GM12873 (cell line): ENCODE data around the gene MMP2.
A peak's percentile ranks its signal among the peaks of the same experiment; 100 is the strongest.

Experiments
- TF ChIP-seq, protein P1 (sequence below): IDR thresholded peaks from 2 replicates; pipeline ENCODE4 v1.5.1; 2012; ENCODE audit warnings: low read depth, mild to moderate bottlenecking, moderate library complexity, low read length, control low read depth; ENCODE audit not compliant: insufficient read depth; ENCODE audit errors: missing control alignments

The MMP2 gene

DNA sequence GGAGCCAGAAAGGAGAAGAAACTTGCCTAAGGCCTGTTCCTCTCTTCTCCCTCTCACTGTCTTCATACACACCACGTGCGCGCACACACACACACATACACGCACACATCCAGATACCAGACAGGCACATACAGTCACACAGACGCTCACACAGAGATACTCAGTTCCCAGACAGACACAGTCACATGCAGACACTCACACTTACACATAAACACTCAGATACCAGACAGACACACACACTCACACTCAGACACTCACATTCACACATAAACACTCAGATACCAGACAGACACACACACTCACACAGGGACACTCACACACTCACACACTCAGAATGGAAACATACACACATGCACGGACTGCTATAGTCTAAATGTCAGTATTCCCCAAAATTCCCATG lies 24.1 kb upstream of the MMP2 start:
- TF ChIP-seq, protein P1, sequence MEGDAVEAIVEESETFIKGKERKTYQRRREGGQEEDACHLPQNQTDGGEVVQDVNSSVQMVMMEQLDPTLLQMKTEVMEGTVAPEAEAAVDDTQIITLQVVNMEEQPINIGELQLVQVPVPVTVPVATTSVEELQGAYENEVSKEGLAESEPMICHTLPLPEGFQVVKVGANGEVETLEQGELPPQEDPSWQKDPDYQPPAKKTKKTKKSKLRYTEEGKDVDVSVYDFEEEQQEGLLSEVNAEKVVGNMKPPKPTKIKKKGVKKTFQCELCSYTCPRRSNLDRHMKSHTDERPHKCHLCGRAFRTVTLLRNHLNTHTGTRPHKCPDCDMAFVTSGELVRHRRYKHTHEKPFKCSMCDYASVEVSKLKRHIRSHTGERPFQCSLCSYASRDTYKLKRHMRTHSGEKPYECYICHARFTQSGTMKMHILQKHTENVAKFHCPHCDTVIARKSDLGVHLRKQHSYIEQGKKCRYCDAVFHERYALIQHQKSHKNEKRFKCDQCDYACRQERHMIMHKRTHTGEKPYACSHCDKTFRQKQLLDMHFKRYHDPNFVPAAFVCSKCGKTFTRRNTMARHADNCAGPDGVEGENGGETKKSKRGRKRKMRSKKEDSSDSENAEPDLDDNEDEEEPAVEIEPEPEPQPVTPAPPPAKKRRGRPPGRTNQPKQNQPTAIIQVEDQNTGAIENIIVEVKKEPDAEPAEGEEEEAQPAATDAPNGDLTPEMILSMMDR, result no peak

- TF ChIP-seq, protein P1, result no peak
Measured at GRCh38 chr16:55462241-55462640, 16.8 kb upstream of the MMP2 start.

DNA sequence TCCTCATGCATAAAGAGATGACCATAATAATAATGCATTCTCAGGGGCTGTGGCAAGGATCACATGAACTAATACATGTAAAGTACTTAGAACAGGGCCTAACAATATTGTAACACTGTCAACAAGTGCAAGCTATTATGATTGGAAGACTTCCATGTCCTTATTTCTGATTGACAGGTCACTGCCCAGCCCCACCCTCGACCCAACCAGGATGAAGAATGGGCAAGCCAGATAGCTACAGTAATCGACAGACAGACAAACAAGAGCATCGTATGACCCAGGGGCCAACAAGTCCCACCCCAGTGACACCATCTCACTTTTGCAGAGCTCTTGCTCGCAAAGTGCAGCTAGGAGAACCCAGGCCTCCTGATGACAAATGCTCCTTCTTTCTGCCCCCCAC lies 14.6 kb upstream of the MMP2 start:
- TF ChIP-seq, protein P1, result no peak

- TF ChIP-seq, protein P1, result peak; percentile 99
Measured at GRCh38 chr16:55465077-55465896, 13.7 kb upstream of the MMP2 start.

- TF ChIP-seq, protein P1, result no peak
Measured at GRCh38 chr16:55466209-55466608, 12.8 kb upstream of the MMP2 start.

GRCh38 chr16:55467898-55468297 lies 11.1 kb upstream of the MMP2 start:
- TF ChIP-seq, protein P1, result no peak

DNA sequence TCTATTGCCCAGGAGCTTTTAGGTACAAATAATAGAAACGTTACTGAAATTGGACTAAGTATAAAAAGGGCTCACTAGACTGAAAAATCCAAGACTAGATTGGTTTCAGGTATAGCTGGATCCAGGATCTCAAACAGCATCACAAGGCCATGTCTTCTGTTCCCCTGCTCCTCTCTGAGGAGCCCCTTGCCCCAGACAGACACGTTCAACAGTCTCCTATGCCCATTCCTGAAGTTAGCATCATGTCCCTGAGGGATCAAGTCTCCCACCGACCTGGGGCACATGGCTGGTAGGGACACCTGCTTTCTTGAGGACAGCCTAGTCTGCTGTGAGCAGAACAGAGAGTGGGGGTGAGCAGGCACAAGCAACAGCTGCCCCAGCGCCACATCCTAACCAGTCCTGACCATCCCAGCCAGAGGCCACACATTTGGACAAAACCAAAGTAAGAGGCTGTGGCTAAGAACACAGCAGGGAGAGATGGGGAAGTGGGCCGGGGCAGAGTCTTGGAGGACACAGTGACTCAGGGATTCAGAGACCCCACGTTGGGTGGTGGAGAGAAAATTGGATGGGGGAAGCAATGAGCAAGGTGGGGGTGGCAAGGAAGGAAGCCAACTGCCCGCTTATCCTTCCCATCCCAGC lies 10.5 kb upstream of the MMP2 start:
- TF ChIP-seq, protein P1, result no peak
